LNCAP (cell line): Measurements from ENCODE around the gene ARHGAP8.

ENCODE experiments used
- TF ChIP-seq, protein P1 (sequence below): fragments of 450-650 bp; IDR thresholded peaks from 2 replicates; pipeline ENCODE4 v1.5.1; 2017; ENCODE audit warnings: mild to moderate bottlenecking

The ARHGAP8 gene

DNA sequence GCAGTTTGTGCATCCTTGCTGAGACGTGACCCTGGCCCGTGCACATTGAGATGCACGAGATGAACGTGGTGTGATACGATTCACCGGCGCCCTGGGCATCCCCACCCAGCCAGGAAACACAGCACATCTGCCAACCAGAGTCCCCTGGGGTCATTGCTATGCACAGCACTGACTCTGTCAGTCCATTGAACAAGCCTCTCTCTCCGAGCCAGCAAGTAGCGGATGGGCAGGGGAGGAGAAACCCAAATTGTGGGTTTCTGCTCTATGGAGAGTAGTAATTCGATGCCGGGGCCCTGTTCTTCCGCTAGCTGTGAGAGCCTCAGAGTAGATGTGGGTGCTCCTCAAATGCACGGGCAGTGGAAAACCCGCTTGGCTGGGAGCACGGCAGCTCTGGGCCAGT is 85.1 kb downstream of the ARHGAP8 start:
- TF ChIP-seq, protein P1, sequence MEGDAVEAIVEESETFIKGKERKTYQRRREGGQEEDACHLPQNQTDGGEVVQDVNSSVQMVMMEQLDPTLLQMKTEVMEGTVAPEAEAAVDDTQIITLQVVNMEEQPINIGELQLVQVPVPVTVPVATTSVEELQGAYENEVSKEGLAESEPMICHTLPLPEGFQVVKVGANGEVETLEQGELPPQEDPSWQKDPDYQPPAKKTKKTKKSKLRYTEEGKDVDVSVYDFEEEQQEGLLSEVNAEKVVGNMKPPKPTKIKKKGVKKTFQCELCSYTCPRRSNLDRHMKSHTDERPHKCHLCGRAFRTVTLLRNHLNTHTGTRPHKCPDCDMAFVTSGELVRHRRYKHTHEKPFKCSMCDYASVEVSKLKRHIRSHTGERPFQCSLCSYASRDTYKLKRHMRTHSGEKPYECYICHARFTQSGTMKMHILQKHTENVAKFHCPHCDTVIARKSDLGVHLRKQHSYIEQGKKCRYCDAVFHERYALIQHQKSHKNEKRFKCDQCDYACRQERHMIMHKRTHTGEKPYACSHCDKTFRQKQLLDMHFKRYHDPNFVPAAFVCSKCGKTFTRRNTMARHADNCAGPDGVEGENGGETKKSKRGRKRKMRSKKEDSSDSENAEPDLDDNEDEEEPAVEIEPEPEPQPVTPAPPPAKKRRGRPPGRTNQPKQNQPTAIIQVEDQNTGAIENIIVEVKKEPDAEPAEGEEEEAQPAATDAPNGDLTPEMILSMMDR = no peak

DNA sequence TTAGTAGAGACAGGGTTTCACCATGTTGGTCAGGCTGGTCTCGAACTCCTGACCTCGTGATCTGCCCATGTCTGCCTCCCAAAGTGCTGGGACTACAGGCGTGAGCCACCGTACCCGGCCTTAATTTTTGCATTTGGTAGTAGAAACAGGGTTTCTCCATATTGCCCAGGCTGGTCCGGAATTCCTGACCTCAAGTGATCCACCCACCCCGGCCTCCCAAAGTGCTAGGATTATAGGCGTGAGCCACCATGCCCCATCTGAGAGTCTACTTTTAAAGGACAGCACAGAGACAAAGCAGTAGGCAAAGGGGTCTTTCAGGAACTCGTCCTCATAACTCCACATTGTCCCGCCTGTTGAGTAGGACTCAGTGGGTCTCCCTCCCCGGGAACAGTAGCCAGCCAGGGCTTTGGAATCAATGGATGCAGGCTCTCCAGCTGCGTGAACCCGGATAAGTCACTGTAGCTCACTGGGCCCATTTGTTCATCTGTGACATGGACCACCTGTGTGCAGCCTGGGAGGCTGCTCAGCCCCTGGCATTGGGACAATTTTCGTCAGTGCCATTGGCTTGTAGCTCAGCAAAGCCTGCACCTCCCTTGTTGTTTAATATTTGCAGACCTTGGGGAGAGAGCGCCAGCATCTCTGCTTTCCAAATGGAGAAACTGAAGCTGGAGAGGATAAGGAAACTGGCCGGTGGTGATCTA is 86.1 kb downstream of the ARHGAP8 start:
- TF ChIP-seq, protein P1 = no peak

DNA sequence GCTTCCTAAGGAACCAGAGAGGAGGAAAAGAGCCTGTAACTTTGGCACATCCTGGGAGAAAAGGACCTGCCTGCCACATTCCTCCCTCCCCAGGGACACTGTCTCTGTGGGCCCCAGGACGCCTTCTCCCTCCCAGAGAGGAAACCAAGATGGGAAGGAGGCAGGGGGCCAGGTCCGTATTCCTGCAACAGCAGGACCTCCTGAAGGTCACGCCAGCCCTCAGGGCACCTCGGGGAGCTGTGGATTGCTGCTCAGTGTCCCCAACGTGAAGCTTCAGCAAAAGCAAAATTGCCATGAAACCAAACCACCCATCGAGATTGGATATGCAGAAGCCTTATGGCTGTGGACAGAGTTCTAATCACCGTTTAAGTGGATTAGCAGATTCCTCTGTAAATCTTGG is 86.7 kb downstream of the ARHGAP8 start:
- TF ChIP-seq, protein P1 = no peak

DNA sequence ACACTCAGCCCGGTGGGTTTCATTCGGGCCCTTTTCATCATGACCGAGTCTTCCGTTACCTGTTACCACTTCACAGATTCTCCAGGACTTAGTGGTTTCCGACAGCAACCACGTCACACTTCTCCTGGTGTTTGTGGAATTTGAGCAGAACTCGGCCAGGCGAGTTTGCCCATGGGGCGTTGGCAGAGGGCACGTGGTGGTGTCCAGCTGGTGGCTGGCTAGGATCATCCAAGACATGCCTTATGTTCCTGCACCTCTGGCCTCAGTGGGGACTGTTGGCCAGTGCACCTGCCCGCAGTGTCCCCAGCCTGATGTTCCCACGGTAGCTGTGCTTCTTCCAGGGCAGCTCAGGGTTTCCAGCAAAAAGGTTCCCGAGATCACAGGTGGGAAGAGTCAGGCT is 87.3 kb downstream of the ARHGAP8 start:
- TF ChIP-seq, protein P1 = no peak

DNA sequence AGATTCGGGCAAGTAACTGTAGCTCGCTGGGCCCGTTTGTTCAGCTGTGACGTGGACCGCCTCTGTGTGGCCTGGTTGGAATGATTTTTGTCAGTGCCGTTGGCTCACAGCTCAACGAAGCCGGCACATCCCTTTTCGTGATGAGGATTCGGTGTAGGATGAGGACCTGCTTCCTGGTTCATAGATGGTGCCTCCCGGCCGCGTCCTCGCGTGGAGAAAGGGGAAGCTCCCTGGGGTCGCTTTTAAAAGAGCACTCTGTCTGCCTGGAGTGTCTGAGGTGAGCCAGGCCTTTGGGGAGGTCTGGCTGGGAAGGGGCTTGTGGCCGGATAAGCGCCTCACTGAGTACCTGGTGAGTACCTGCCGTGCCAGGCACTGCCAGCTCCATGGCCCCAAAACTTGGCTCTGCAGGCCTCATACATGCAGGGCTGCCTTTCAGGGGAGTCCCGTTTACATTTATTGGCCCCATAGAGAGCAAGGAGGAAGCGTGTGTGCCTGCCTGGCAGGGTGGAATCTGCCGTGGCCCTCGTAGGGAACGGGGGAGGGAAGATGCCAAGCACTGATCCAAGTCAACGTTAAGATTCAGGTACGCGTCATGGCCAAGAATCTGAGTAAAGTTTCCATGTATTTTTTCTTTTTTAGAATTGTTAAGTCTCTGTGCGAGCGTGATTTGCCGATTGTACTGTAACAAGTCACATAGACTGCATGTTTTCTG is 88.4 kb downstream of the ARHGAP8 start:
- TF ChIP-seq, protein P1 = no peak

DNA sequence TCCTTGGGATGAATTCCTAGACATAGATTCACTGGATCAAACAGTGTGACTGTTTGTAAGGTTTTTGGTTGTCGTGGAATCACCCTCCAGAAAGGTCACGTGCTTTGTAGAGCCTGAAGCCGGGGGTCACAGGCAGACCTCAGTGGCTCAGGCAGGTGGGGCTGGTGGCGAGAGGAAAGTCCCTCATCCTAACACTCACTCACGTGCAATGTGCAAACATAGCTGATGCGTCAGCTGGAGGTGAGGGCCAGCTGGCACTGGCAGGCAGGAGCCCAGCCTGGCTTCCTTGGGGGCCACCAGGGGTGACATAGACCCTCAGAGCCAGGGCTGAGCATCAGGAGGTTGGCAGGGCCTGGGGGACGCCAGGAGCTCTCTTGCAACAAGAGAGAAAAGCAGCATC is 90.0 kb downstream of the ARHGAP8 start:
- TF ChIP-seq, protein P1 = no peak

DNA sequence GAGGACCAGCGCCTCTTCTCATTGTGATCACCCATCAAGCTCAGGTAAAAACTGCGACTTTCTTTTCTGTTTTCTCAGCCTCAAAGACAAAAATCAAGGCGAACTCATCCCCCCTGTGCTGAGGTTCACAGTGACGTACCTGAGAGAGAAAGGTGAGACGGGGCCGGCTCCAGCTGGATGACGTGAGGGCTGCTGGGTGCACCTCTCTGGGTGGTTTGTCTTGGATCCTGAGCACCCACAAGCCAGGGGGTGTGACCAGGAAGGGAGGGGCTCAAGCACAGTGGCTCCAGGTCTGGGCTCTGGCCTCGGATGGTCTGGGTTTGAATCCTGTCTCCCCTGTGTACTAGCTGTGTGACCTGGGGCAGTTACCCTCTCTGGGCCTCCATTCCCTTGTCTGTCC is 92.8 kb downstream of the ARHGAP8 start:
- TF ChIP-seq, protein P1 = no peak
